ENCODE measurements around the gene ULK4.

ULK4 gene

DNA sequence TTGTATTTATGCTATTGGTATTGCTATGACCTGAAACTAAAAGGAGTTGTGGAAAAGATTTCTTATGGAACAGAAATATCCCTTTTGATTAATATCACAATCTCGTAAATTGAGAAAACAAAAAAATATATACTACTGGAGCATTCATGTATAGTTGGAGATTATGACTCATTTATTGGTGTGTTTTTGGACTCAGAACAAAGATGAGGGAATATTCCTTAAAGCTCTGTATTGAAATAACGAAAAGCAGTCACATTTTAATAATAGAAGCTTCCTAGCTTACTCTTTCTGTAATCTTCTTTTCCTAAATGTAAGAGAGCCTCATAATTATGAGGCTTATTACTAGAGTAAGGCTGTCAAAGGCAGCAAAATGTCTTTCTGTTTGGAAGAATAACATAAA lies 748.3 kb downstream of the ULK4 start:
- Histone ChIP-seq H3K27me3 (ENCODE audit: control insufficient read depth, insufficient read depth, low read length) (no peaks in the 10 kb centered on the region), H3K9me3 (replicated peaks; ENCODE audit: low read length) (no peaks in the 10 kb centered on the region), H3K4me3 (ENCODE audit: low read length) (no peak overlapping the region), H3K4me1 (ENCODE audit: control insufficient read depth, insufficient read depth, low read length) (peaks cover 30% of the 10 kb centered on the region), H3K36me3 (ENCODE audit: insufficient read depth, low read length) (no peaks in the 10 kb centered on the region), H3K4me2 (ENCODE audit: low read length) (peak overlapping the region; percentile 8), H3K9ac (ENCODE audit: low read depth, low read length) (no peak overlapping the region)

DNA sequence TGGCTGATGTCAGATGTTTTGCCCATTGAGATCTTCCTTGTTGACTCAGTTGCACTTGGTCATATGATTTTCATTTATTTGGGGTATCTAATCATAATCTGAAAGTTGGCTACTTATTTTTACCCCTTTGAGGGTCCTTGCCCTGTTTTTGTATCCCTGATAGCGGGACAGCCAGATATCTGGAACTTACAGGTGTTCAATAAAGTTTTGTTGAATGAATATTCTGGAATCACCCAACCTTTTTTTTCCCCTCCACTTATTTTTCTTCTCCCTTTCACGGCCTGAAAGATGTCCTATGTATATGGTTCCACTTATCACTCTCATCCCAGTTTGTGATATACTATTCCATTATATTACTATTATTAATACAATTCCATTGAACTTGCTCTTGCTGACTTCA lies 749.8 kb downstream of the ULK4 start:
- no peaks in the 10 kb centered on the region for H3K27me3 ChIP-seq (ENCODE audit: control insufficient read depth, insufficient read depth, low read length)
- no peak overlapping the region for H3K4me3 ChIP-seq (ENCODE audit: low read length)
- peaks cover 21% of the 10 kb centered on the region for H3K4me1 ChIP-seq (ENCODE audit: control insufficient read depth, insufficient read depth, low read length)
- no peak overlapping the region for H3K9ac ChIP-seq (ENCODE audit: low read depth, low read length)
- H3K36me3 ChIP-seq (ENCODE audit: insufficient read depth, low read length), result no peaks in the 10 kb centered on the region
- no peaks in the 10 kb centered on the region for H3K9me3 ChIP-seq (replicated peaks; ENCODE audit: low read length)
- H3K4me2 ChIP-seq (ENCODE audit: low read length), result no peak overlapping the region

DNA sequence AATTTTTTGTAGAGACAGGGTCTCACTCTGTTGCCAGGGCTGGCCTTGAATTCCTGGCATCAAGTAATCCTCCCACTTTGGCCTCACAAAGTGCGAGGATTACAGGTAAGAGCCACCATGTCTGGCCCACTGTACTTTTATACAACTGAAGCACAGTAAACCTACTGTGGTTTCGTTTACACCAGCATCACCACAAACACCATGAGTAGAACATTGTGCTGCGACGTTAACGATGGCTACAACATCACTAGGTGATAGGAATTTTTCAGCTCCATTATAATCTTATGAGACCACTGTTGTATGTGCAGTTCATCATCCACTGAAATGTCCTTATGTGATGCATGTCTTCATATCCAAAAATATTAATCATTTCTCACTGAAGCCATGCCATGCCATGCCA lies 750.9 kb downstream of the ULK4 start:
- no peaks in the 10 kb centered on the region for H3K27me3 ChIP-seq (ENCODE audit: control insufficient read depth, insufficient read depth, low read length)
- H3K4me3 ChIP-seq (ENCODE audit: low read length), result no peak overlapping the region
- no peaks in the 10 kb centered on the region for H3K9me3 ChIP-seq (replicated peaks; ENCODE audit: low read length)
- no peak overlapping the region for H3K4me2 ChIP-seq (ENCODE audit: low read length)
- H3K9ac ChIP-seq (ENCODE audit: low read depth, low read length), result no peak overlapping the region
- H3K36me3 ChIP-seq (ENCODE audit: insufficient read depth, low read length), result no peaks in the 10 kb centered on the region
- H3K4me1 ChIP-seq (ENCODE audit: control insufficient read depth, insufficient read depth, low read length), result peaks cover 23% of the 10 kb centered on the region

DNA sequence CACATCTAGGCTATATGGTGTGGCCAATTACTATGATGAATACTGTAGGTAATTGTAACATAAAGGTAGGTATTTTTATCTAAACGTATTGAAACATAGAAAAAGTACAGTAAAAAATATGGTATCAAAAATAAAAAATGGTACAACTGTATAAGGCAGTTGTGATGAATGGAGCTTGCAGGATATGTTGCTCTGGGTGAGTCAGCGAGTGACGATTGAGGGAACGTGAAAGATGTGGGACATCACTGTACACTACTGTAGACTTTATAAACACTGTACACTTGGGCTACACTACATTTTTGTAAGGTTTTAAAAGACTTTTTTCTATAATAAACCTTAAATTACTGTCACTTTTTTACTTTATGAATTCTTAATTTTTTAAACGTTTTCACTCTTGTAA lies 752.3 kb downstream of the ULK4 start:
- H3K4me1 ChIP-seq (ENCODE audit: control insufficient read depth, insufficient read depth, low read length), result peaks cover 32% of the 10 kb centered on the region
- no peak overlapping the region for H3K9ac ChIP-seq (ENCODE audit: low read depth, low read length)
- no peaks in the 10 kb centered on the region for H3K36me3 ChIP-seq (ENCODE audit: insufficient read depth, low read length)

DNA sequence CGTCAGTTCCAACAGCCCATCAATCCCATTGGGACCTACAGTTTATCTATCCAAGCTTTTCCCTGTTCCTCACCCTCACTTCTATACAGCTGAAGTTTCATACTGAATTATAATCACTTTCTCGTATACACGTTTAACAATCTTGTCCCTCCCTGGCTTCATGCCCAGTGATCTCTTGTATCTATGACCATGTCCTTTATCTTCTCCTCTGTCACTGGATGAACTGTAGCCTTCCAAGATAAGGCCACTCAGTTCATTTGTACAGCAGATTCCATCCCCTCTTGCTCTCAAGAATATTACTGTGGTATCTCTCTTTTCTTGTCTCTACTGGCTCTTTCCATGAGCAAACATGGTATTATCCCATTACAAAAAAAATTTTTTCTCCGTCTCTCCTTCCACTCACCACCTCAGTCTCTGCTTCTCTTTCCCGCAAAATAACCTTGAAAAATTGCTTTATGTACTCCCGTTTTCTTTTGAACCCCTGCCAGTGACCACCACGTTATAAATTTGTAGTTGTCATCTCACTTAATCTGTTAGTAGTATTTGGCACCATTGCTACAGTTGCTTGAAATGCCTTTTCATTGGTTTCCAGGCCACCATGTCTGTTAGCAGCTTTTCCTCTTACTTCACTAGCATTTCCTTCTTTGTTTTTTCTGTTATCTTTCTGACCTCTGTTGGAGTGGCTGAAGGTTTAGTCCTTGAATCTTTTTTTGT lies 753.2 kb downstream of the ULK4 start:
- H3K36me3 ChIP-seq (ENCODE audit: insufficient read depth, low read length), result no peaks in the 10 kb centered on the region
- no peaks in the 10 kb centered on the region for H3K9me3 ChIP-seq (replicated peaks; ENCODE audit: low read length)
- no peak overlapping the region for H3K9ac ChIP-seq (ENCODE audit: low read depth, low read length)
- peaks cover 32% of the 10 kb centered on the region for H3K4me1 ChIP-seq (ENCODE audit: control insufficient read depth, insufficient read depth, low read length)
- H3K27me3 ChIP-seq (ENCODE audit: control insufficient read depth, insufficient read depth, low read length), result no peaks in the 10 kb centered on the region
- no peak overlapping the region for H3K4me2 ChIP-seq (ENCODE audit: low read length)
- H3K4me3 ChIP-seq (ENCODE audit: low read length), result no peak overlapping the region

More for the DNA sequence above, 752.3 kb downstream of the ULK4 start:
- Histone ChIP-seq H3K4me3 (ENCODE audit: low read length) (no peak overlapping the region), H3K4me2 (ENCODE audit: low read length) (no peak overlapping the region), H3K27me3 (ENCODE audit: control insufficient read depth, insufficient read depth, low read length) (no peaks in the 10 kb centered on the region), H3K9me3 (replicated peaks; ENCODE audit: low read length) (no peaks in the 10 kb centered on the region)

DNA sequence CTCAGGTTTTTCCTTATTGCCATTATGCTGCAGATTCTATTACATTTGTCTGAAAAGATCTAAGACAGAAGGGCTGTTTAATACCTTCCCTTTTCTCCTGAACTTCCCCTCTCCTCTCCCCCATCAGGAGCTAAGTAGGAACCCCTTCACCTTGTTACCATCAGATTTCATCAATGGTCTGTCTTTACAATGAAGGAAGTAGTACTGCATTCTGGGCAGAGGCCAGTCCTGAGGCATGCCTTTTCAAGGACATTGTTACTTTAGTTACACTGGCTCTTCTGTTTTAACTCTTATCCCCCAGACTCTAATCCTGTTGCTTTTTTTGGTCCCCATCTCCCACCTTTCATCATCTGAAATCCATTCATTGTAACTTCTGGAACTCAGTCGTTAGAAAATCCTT lies 754.5 kb downstream of the ULK4 start:
- H3K9me3 ChIP-seq (replicated peaks; ENCODE audit: low read length), result no peaks in the 10 kb centered on the region
- H3K9ac ChIP-seq (ENCODE audit: low read depth, low read length), result no peak overlapping the region
- H3K4me2 ChIP-seq (ENCODE audit: low read length), result no peak overlapping the region
- H3K36me3 ChIP-seq (ENCODE audit: insufficient read depth, low read length), result no peaks in the 10 kb centered on the region
- no peak overlapping the region for H3K4me3 ChIP-seq (ENCODE audit: low read length)
- no peaks in the 10 kb centered on the region for H3K27me3 ChIP-seq (ENCODE audit: control insufficient read depth, insufficient read depth, low read length)
- H3K4me1 ChIP-seq (ENCODE audit: control insufficient read depth, insufficient read depth, low read length), result peaks cover 36% of the 10 kb centered on the region

DNA sequence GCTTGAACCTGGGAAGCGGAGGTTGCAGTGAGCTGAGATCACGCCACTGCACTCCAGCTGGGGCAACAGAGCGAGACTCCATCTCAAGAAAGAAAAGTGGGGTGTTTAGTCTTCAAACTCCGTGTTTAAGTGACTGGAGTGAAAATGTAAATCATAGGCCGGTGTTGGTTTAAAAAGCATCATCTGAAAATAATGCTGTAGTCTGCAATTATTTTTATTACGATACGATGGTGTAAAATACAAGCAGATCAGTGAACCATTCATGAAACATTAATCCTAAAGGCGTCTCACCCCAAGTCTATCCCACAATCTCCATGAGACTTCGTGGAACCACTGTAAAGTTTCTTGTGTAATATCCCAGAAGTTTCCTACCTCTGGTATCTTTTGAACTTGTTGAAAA lies 756.3 kb downstream of the ULK4 start:
- H3K27me3 ChIP-seq (ENCODE audit: control insufficient read depth, insufficient read depth, low read length), result no peaks in the 10 kb centered on the region
- H3K4me3 ChIP-seq (ENCODE audit: low read length), result no peak overlapping the region
- H3K4me2 ChIP-seq (ENCODE audit: low read length), result peak overlapping the region; percentile 23
- H3K9ac ChIP-seq (ENCODE audit: low read depth, low read length), result no peak overlapping the region
- H3K36me3 ChIP-seq (ENCODE audit: insufficient read depth, low read length), result no peaks in the 10 kb centered on the region
- peaks cover 40% of the 10 kb centered on the region for H3K4me1 ChIP-seq (ENCODE audit: control insufficient read depth, insufficient read depth, low read length)
- H3K9me3 ChIP-seq (replicated peaks; ENCODE audit: low read length), result no peaks in the 10 kb centered on the region

DNA sequence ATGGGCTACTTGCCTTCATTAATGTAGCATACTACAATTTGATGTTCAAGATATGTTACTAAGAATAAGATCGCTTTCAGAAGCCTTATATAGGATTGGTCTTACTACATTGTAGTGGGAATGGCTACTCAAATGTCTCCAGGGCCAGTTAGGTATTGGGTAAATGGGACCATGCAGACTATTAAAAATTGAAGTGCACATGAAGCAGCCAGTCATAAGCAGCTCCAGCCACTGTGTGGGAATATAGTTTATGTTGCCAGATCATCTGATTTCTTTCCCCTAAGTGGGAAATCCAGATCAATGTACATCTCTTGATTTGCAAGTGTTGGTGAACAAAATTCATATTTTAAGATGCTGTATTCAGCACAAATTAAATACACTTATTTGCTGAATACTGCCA lies 757.5 kb downstream of the ULK4 start:
- no peak overlapping the region for H3K9ac ChIP-seq (ENCODE audit: low read depth, low read length)

DNA sequence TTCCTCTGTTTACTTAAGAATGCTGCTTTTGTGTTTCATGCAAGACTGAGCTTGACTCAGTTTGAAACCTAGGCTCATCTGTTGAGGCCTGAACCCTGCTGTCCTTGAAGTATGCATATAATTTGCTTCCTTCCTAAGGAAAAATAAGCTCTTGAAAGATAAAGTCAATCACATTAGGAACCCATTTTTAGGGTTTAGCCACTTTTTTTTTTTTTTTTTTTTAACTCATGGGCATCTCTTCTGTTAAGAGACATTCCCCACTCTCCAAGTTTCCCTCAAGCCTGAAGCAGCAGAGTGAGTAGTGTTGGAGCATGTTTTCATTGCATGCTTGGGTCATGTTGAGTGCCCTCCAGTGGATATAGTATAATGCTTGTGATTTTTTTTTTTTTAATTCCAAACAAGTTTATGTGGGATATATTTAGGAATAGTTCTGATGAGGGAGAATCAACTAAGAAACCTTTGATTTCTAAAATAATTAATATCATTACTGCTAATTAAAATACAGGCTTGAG lies 759.0 kb downstream of the ULK4 start:
- Histone ChIP-seq H3K36me3 (ENCODE audit: insufficient read depth, low read length) (no peaks in the 10 kb centered on the region), H3K9me3 (replicated peaks; ENCODE audit: low read length) (no peaks in the 10 kb centered on the region), H3K27me3 (ENCODE audit: control insufficient read depth, insufficient read depth, low read length) (no peaks in the 10 kb centered on the region), H3K4me3 (ENCODE audit: low read length) (peak overlapping the region; percentile 78), H3K4me1 (ENCODE audit: control insufficient read depth, insufficient read depth, low read length) (peaks cover 43% of the 10 kb centered on the region), H3K9ac (ENCODE audit: low read depth, low read length) (peak overlapping the region; percentile 83), H3K4me2 (ENCODE audit: low read length) (peak overlapping the region; percentile 75)

More for the DNA sequence above, 757.5 kb downstream of the ULK4 start:
- Histone ChIP-seq H3K4me2 (ENCODE audit: low read length) (peak overlapping the region; percentile 75), H3K27me3 (ENCODE audit: control insufficient read depth, insufficient read depth, low read length) (no peaks in the 10 kb centered on the region), H3K36me3 (ENCODE audit: insufficient read depth, low read length) (no peaks in the 10 kb centered on the region), H3K4me3 (ENCODE audit: low read length) (no peak overlapping the region), H3K9me3 (replicated peaks; ENCODE audit: low read length) (no peaks in the 10 kb centered on the region), H3K4me1 (ENCODE audit: control insufficient read depth, insufficient read depth, low read length) (peaks cover 40% of the 10 kb centered on the region)

DNA sequence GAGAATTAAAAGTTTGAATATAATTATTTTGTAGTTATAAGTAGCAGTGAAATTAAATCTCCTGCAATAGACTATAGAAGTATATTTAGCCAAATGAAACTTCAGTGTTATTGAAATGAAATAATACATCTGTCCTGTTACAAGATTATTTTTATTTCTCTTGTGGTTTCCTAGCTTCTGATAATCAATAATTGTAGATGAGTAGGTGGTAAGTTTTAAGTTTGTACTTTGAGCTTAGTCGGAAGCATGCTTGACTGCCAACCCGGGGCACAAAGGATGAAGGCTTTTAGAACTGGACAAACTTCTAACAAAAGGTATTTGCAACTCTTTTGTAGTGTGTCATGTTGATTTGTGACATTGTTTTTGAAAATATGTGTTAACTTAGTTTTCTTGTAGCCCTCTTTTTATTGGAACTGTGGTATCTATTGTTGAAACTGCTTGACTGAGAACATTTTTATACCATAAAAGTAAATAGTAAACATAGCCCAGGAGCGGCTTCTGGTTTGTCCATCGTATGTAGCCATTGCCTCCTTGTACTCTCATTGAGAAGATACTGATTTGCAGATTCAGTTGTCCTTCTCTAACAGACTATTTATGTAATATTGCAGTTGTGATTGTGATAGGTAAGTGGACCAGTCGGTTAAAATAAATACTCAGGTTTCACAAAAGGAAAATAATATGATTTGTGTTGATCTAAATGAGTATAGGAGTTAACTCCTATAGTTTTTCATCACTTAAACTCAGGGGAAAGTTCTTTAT lies 759.6 kb downstream of the ULK4 start:
- peaks cover 43% of the 10 kb centered on the region for H3K4me1 ChIP-seq (ENCODE audit: control insufficient read depth, insufficient read depth, low read length)
- peak overlapping the region; percentile 83 for H3K9ac ChIP-seq (ENCODE audit: low read depth, low read length)
- H3K36me3 ChIP-seq (ENCODE audit: insufficient read depth, low read length), result no peaks in the 10 kb centered on the region

DNA sequence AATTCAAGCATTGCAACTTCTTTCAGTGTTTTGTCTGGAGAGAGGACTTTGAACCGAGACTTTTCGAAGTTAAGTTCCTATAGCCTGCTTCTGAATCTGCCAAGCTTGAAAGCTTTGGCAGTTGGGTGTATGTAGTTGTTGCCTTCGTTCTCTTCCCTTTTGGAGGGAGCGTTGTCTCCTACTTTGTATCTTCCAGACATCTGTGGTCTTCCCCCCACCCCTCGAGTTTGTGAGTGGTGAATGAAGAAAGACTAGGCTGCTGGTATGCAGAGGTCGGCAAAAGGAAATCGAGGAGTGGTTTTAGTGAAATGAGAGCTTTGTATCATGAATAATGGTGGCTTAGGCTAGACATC lies 761.3 kb downstream of the ULK4 start:
- Histone ChIP-seq H3K4me1 (ENCODE audit: control insufficient read depth, insufficient read depth, low read length) (peaks cover 32% of the 10 kb centered on the region), H3K9me3 (replicated peaks; ENCODE audit: low read length) (no peaks in the 10 kb centered on the region), H3K4me2 (ENCODE audit: low read length) (peak overlapping the region; percentile 75), H3K27me3 (ENCODE audit: control insufficient read depth, insufficient read depth, low read length) (no peaks in the 10 kb centered on the region), H3K36me3 (ENCODE audit: insufficient read depth, low read length) (no peaks in the 10 kb centered on the region), H3K9ac (ENCODE audit: low read depth, low read length) (peak overlapping the region; percentile 83), H3K4me3 (ENCODE audit: low read length) (peak overlapping the region; percentile 78)

More for the DNA sequence above, 759.6 kb downstream of the ULK4 start:
- Histone ChIP-seq H3K4me3 (ENCODE audit: low read length) (peak overlapping the region; percentile 78), H3K9me3 (replicated peaks; ENCODE audit: low read length) (no peaks in the 10 kb centered on the region), H3K27me3 (ENCODE audit: control insufficient read depth, insufficient read depth, low read length) (no peaks in the 10 kb centered on the region), H3K4me2 (ENCODE audit: low read length) (peak overlapping the region; percentile 75)
